K562 (cell line): ENCODE measurements around the gene GBF1. TPM values are rescaled to one million over a fixed set of nuclear protein-coding genes. Genes with fewer than 3 reads are reported as not detected.

Source experiments
- ATAC-seq: fragments of 200-7000 bp; cut with Tn5 transposase; 3 replicates; pipeline ENCODE4 v1.9.1; 2020; ENCODE audit warnings: moderate library complexity
- BruUV-seq: library from RNA; stranded (reverse); fragments of 400-500 nt; replicated peaks from 2 replicates; lab custom pipeline; 2021; lab: Mats Ljungman, UMichigan
- CTCF ChIA-PET: fragments of 300-600 bp; formaldehyde crosslinking; extraction: SDS; loops from one replicate; lab custom pipeline; 2021; ENCODE audit warnings: low intra/inter-chr PET ratio; lab: Yijun Ruan, JAX
- POLR2A ChIA-PET: fragments of 300-600, 350-650 bp; sonication (Branson Sonifier 250); formaldehyde crosslinking; extraction: SDS; loops from one replicate; lab custom pipeline; 2021; ENCODE audit warnings: antibody characterized with exemption, inconsistent platforms; lab: Yijun Ruan, JAX
- DNase-seq, 4 experiments: peaks; one replicate each; pipeline versions ENCODE4 v3.0.0 to v3.0.0-alpha.2; 2011 to 2018; ENCODE audit warnings: low spot score in 3 of 4, mixed read lengths in 3 of 4; ENCODE audit errors: extremely low read depth in 1 of 4
- FAIRE-seq: peaks from 2 replicates; lab custom pipeline; 2011; peaks lifted over from hg19 to GRCh38; lab: Jason Lieb, UNC
- H2AFZ ChIP-seq: 2 replicates; pipeline ENCODE4 v1.6.0; 2011; ENCODE audit warnings: low read depth, low read length, control low read depth, inconsistent platforms
- H3K27ac ChIP-seq: fragments of 200-600 bp; 3 replicates; pipeline ENCODE4 v1.8.0; 2011; ENCODE audit warnings: low read depth, mild to moderate bottlenecking, control low read depth, inconsistent platforms, low read length, moderate library complexity, mixed read lengths; ENCODE audit errors: extremely low read depth
- H3K27me3 ChIP-seq, 2 experiments: fragments of 300-600 bp in 1 of 2; 2 replicates in 1 of 2; 3 replicates in 1 of 2; pipeline versions ENCODE4 v1.6.0 to v1.8.0; 2011; ENCODE audit warnings: inconsistent platforms in 2 of 2, low read length in 2 of 2, mild to moderate bottlenecking in 1 of 2, mixed read lengths in 1 of 2, moderate library complexity in 1 of 2; ENCODE audit not compliant: control insufficient read depth in 2 of 2, insufficient read depth in 2 of 2
- H3K36me3 ChIP-seq: fragments of 300-600 bp; 3 replicates; pipeline ENCODE4 v1.8.0; 2011; ENCODE audit warnings: mild to moderate bottlenecking, low read length, inconsistent platforms; ENCODE audit not compliant: control insufficient read depth, insufficient read depth
- H3K4me1 ChIP-seq, 2 experiments: fragments of 200-600 bp in 1 of 2; replicated peaks in 1 of 2; 2 replicates in 1 of 2; 3 replicates in 1 of 2; pipeline versions ENCODE4 v1.5.1 to v1.8.0; 2011; ENCODE audit warnings: inconsistent platforms in 2 of 2, low read length in 2 of 2, mild to moderate bottlenecking in 1 of 2, mixed read lengths in 1 of 2, moderate library complexity in 1 of 2; ENCODE audit not compliant: control insufficient read depth in 2 of 2, insufficient read depth in 2 of 2
- H3K4me2 ChIP-seq: 2 replicates; pipeline ENCODE4 v1.6.1; 2011; ENCODE audit warnings: low read length, control low read depth, inconsistent platforms, mixed read lengths; ENCODE audit not compliant: insufficient read depth
- H3K4me3 ChIP-seq: fragments of 200-600 bp; sonication (generic), shearing (Covaris generic); 2 replicates; pipeline ENCODE4 v1.5.1; 2016; ENCODE audit warnings: control low read depth, inconsistent platforms
- H3K79me2 ChIP-seq: fragments of 200-600 bp; 3 replicates; pipeline ENCODE4 v1.8.0; 2011; ENCODE audit warnings: low read length, inconsistent platforms; ENCODE audit not compliant: control insufficient read depth, insufficient read depth
- H3K9ac ChIP-seq, 2 experiments: 2 replicates each; pipeline versions ENCODE4 v1.6.0 to v1.6.1; 2011; ENCODE audit warnings: low read depth in 2 of 2, low read length in 2 of 2, control low read depth in 1 of 2, inconsistent platforms in 1 of 2, mild to moderate bottlenecking in 1 of 2, mixed read lengths in 1 of 2; ENCODE audit not compliant: insufficient read depth in 1 of 2
- H3K9me1 ChIP-seq: one replicate; pipeline ENCODE4 v1.6.0; 2011; ENCODE audit warnings: inconsistent platforms, mild to moderate bottlenecking, low read length, moderate library complexity; ENCODE audit not compliant: control insufficient read depth, insufficient read depth
- H3K9me3 ChIP-seq: replicated peaks from 2 replicates; pipeline ENCODE4 v1.5.1; 2011; ENCODE audit warnings: low read depth, low read length, inconsistent platforms; ENCODE audit not compliant: control insufficient read depth, insufficient read depth
- H4K20me1 ChIP-seq: replicated peaks from 2 replicates; pipeline ENCODE4 v1.6.1; 2011; ENCODE audit warnings: low read length, inconsistent platforms, mixed read lengths; ENCODE audit not compliant: control insufficient read depth, insufficient read depth
- CBX1 ChIP-seq: sonication (generic); IDR thresholded peaks from 2 replicates; pipeline ENCODE4 v1.6.1; 2016; ENCODE audit warnings: antibody characterized with exemption, low read depth, mild to moderate bottlenecking
- CREBBP ChIP-seq: IDR thresholded peaks from one replicate; pipeline ENCODE4 v1.6.1; 2012; ENCODE audit warnings: low read depth, mild to moderate bottlenecking, control low read depth, inconsistent platforms, low read length
- ESRRB ChIP-seq: fragments of 250-450 bp; sonication (Bioruptor Pico); IDR thresholded peaks from 2 replicates; pipeline ENCODE4 v1.5.0; 2020; ENCODE audit warnings: mild to moderate bottlenecking, moderate library complexity, borderline replicate concordance
- FOXP1 ChIP-seq: sonication (generic); formaldehyde crosslinking; IDR thresholded peaks from 2 replicates; pipeline ENCODE4 v1.8.0; 2022; ENCODE audit warnings: mild to moderate bottlenecking, missing genetic modification reagents
- MAFK ChIP-seq: IDR thresholded peaks from 2 replicates; pipeline ENCODE4 v1.6.1; 2011; ENCODE audit warnings: low read length, improper control_type of control experiment
- MEIS2 ChIP-seq: fragments of 450-650 bp; IDR thresholded peaks from 2 replicates; pipeline ENCODE4 v1.6.1; 2014; ENCODE audit warnings: mild to moderate bottlenecking; ENCODE audit not compliant: partially characterized antibody
- POLR2AphosphoS5 ChIP-seq: IDR thresholded peaks from 2 replicates; pipeline ENCODE4 v1.6.1; 2011; ENCODE audit warnings: mild to moderate bottlenecking, low read depth, low read length, moderate library complexity; ENCODE audit not compliant: control insufficient read depth, insufficient read depth
- PTRF ChIP-seq: fragments of 450-650 bp; IDR thresholded peaks from 2 replicates; pipeline ENCODE4 v1.6.1; 2016; ENCODE audit warnings: mild to moderate bottlenecking, missing genetic modification characterization, missing compliant biosample characterization
- RBM25 ChIP-seq: fragments of 200-400 bp; formaldehyde crosslinking; IDR thresholded peaks from 2 replicates; pipeline ENCODE4 v1.6.1; 2018; ENCODE audit warnings: low read length, low read depth, moderate library complexity; ENCODE audit not compliant: severe bottlenecking
- SIX5 ChIP-seq, 2 experiments: IDR thresholded peaks; 2 replicates each; pipeline ENCODE4 v1.6.1; 2011; ENCODE audit warnings: low read length in 2 of 2, borderline replicate concordance in 1 of 2, low read depth in 1 of 2, mild to moderate bottlenecking in 1 of 2, moderate library complexity in 1 of 2; ENCODE audit not compliant: insufficient read depth in 1 of 2
- ZNF280A ChIP-seq: fragments of 450-650 bp; IDR thresholded peaks from 2 replicates; pipeline ENCODE4 v1.6.1; 2018; ENCODE audit warnings: mild to moderate bottlenecking, low read depth; ENCODE audit not compliant: partially characterized antibody
- ZNF398 ChIP-seq: fragments of 250-450 bp; sonication (Bioruptor Pico); IDR thresholded peaks from 2 replicates; pipeline ENCODE4 v1.8.0; 2021; ENCODE audit warnings: moderate library complexity, mild to moderate bottlenecking, inconsistent platforms
- ZNF699 ChIP-seq: fragments of 250-450 bp; sonication (Bioruptor Pico); IDR thresholded peaks from 2 replicates; pipeline ENCODE4 v1.8.0; 2021; ENCODE audit warnings: mild to moderate bottlenecking, moderate library complexity; ENCODE audit not compliant: insufficient replicate concordance
- WGBS: fragments of 100-300 bp; shearing (Covaris generic); methylation state at CpG from one replicate; pipeline ENCODE4 v1.1.6; 2016; ENCODE audit warnings: low coverage, mixed read lengths; ENCODE audit not compliant: insufficient coverage; ENCODE audit errors: missing lambda C conversion rate; 5-methylcytosine and 5-hydroxymethylcytosine counted together
- in situ Hi-C: fragments of 300-500 bp; cut with MboI; formaldehyde crosslinking; loops from 4 replicates; pipeline ENCODE4 v1.15.0; 2018; ENCODE audit warnings: inconsistent platforms, mixed read lengths
- intact Hi-C: fragments of 100-400 bp; cut with micrococcal nuclease; formaldehyde crosslinking; loops from 2 replicates; pipeline ENCODE4 v1.14.2; 2022
- polyA plus RNA-seq, 8 experiments: library from polyadenylated mRNA; depleted of rRNA in 4 of 8; stranded (reverse) in 5 of 8; unstranded in 3 of 8; fragments of >200 nt; fragmentation: Nextera tagmentation in 2 of 8; fragmentation: Illumina TruSeq in 1 of 8; extraction: Ambion mirVana in 2 of 8; extraction: Trizol in 1 of 8; gene quantifications; 2 replicates each; pipeline versions ENCODE4 v1.2.1 to v1.2.3, GENCODE V29; 2011 to 2014; ENCODE audit warnings: inconsistent platforms in 1 of 8, missing spikeins in 1 of 8
- total RNA-seq, 7 experiments: library from RNA; depleted of rRNA in 6 of 7; stranded (reverse); fragments of >200 nt in 6 of 7; fragmentation: Illumina TruSeq in 2 of 7; extraction: Trizol in 2 of 7; gene quantifications; 2 replicates each; pipeline versions ENCODE4 v1.2.1 to v1.2.3, GENCODE V29; 2011 to 2021; ENCODE audit warnings: low replicate concordance in 1 of 7

Gene GBF1
- total and polyA plus RNA-seq, 9 of the 15 experiments (the other 6 are each of a cell fraction or from before 2014, with no cell fraction given) = 0.69 to 28.0 (median 10.3) TPM

GRCh38 chr10:102279104-102279503, 33.8 kb downstream of the GBF1 start (continued):
- TF ChIP-seq ZNF280A (no peak), FOXP1 (CRISPR knock-in tag) (no peak), RBM25 (no peak), MAFK (no peak), CREBBP (no peak), CBX1 (no peak), ESRRB (no peak), SIX5 (IDR thresholded peaks at IDR 0.05; ENCODE audit: borderline replicate concordance in 1 of 2, insufficient read depth in 1 of 2, low read depth in 1 of 2, low read length in 2 of 2) (no peak), POLR2AphosphoS5 (no peak)

GRCh38 chr10:102280397-102281101, 35.2 kb downstream of the GBF1 start:
- H4K20me1 ChIP-seq = peaks cover 9% of the 10 kb centered on the region; the same call in 1 of the 2 replicates
- H3K27me3 ChIP-seq = no peaks in the 10 kb centered on the region
- H3K79me2 ChIP-seq = peaks cover 64% of the 10 kb centered on the region
- H3K4me1 ChIP-seq = peaks cover 0 to 17% of the 10 kb centered on the region in 2 experiments; a peak in 2 of 5 replicates
- DNase-seq = no peak
- H3K9me1 ChIP-seq = no peaks in the 10 kb centered on the region
- no peak overlapping the region for H3K4me3 ChIP-seq
- H2AFZ ChIP-seq = no peak overlapping the region
- POLR2A ChIA-PET = interaction anchor here (0.9 to 1.4 kb wide), 3 partner anchors 12 to 28 kb away, joined by 3 to 5 read pairs (median 4); no protein-coding TSS in a partner anchor
- intact Hi-C loops = no loop called here
- H3K9me3 ChIP-seq = no peaks in the 10 kb centered on the region
- H3K9ac ChIP-seq = no peak overlapping the region
- H3K4me2 ChIP-seq = no peak overlapping the region; the same call in 1 of the 2 replicates
- no peak overlapping the region for H3K27ac ChIP-seq
- peak; percentile 59 for ATAC-seq
- FAIRE-seq = peak; percentile 55
- 9% methylated on average over 3 of the region's 3 CpGs for WGBS
- peaks cover 11% of the 10 kb centered on the region; the same call in 2 of the 3 replicates for H3K36me3 ChIP-seq
- CTCF ChIA-PET = no interaction called here
- no TSS peak for BruUV-seq
- in situ Hi-C loops = no loop called here
- TF ChIP-seq ZNF699 (CRISPR knock-in tag) (no peak), MEIS2 (peak; percentile 87), PTRF (tag) (no peak), ZNF398 (CRISPR knock-in tag) (no peak)
